Epithelial cell of esophagus (primary cell): ENCODE data around the gene STK40.

Experiments
- DNase-seq: peaks from one replicate; pipeline ENCODE4 v3.0.0; 2010; ENCODE audit warnings: low read depth
- H3K4me3 ChIP-seq: 2 replicates; pipeline ENCODE4 v1.5.1; 2011; ENCODE audit warnings: mild to moderate bottlenecking, low read length, control low read depth
- CTCF ChIP-seq: IDR thresholded peaks from 2 replicates; pipeline ENCODE4 v1.5.1; 2011; ENCODE audit warnings: low read depth, mild to moderate bottlenecking, low read length, control low read depth, inconsistent platforms; ENCODE audit not compliant: insufficient read depth; ENCODE audit errors: missing control alignments

Gene STK40

GRCh38 chr1:36420409-36420808, 34.7 kb upstream of the STK40 start:
- TF ChIP-seq CTCF = no peak
- H3K4me3 ChIP-seq = no peak overlapping the region
- DNase-seq = no peak

GRCh38 chr1:36419569-36419968, 33.8 kb upstream of the STK40 start:
- no peak for TF ChIP-seq CTCF
- DNase-seq = no peak
- no peak overlapping the region for H3K4me3 ChIP-seq

- H3K4me3 ChIP-seq = no peak overlapping the region
- no peak for TF ChIP-seq CTCF
- no peak for DNase-seq
These were observed 33.4 kb upstream of the STK40 start for GRCh38 chr1:36419140-36419539.

GRCh38 chr1:36417931-36418330, 32.2 kb upstream of the STK40 start:
- TF ChIP-seq CTCF = no peak
- DNase-seq = no peak
- no peak overlapping the region for H3K4me3 ChIP-seq

- TF ChIP-seq CTCF = no peak
These were observed 30.1 kb upstream of the STK40 start for GRCh38 chr1:36415661-36416326.

GRCh38 chr1:36414384-36414783, 28.7 kb upstream of the STK40 start:
- no peak for DNase-seq
- TF ChIP-seq CTCF = no peak
- H3K4me3 ChIP-seq = no peak overlapping the region

More at GRCh38 chr1:36415661-36416326, 30.1 kb upstream of the STK40 start:
- no peak overlapping the region for H3K4me3 ChIP-seq
- no peak for DNase-seq
